ENCODE results near the gene SLF2. TPM values are rescaled to one million over a fixed set of nuclear protein-coding genes. Genes with fewer than 3 reads are reported as not detected.

The SLF2 gene
- total and polyA plus RNA-seq, 2 of the 8 experiments (the other 6 are each of a cell fraction or from before 2014, with no cell fraction given), result 5.5 to 20.9 TPM

DNA sequence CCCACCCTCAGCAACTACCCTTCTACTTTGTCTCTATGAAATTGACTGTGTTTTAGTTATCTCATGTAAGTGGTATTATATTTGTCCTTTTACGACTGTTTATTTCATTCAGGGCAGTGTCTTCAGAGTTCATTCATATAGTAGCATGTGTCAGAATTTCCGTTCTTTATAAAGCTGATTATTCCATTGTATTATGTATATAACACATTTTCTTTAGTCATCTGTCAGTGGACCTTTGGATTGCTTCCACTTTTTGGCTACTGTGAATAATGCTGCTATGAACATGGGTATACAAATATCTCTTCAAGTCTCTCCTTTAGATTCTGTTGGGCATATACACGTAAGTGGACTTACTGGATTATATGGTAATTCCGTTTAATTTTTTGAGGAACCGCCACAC lies 14.5 kb downstream of the SLF2 start:
- H4K91ac ChIP-seq (replicated peaks; ENCODE audit: insufficient read length, low read length), result no peak overlapping the region
- H3K9me3 ChIP-seq (ENCODE audit: insufficient read depth in 2 of 2, low read depth in 1 of 2, low read length in 1 of 2), result no peaks in the 10 kb centered on the region
- H3K4me3 ChIP-seq (ENCODE audit: extremely low read depth in 1 of 4, insufficient read depth in 2 of 4, low read depth in 3 of 4, low read length in 4 of 4), result no peak overlapping the region
- no peaks in the 10 kb centered on the region for H3K79me1 ChIP-seq (ENCODE audit: low read depth, low read length)
- H3K27ac ChIP-seq (ENCODE audit: low read depth, low read length), result no peak overlapping the region
- WGBS, 2 experiments (ENCODE audit: extremely low coverage in 1 of 2, insufficient coverage in 1 of 2, insufficient read length in 1 of 2, insufficient replicate concordance in 2 of 2, low coverage in 1 of 2, low lambda C conversion rate in 2 of 2, missing lambda C conversion rate in 1 of 2), result 92% methylated on average over 5 of the region's 5 CpGs; no CpG with 5 or more reads in 1 of the 2 experiments
- no peak overlapping the region for H2BK5ac ChIP-seq (ENCODE audit: low read depth, low read length)
- peaks cover 1% of the 10 kb centered on the region; the same call in 1 of the 2 replicates for H3K23me2 ChIP-seq (ENCODE audit: low read depth, low read length)
- no peaks in the 10 kb centered on the region for H3K79me2 ChIP-seq (ENCODE audit: control insufficient read depth in 1 of 2, insufficient read depth in 2 of 2, low read length in 2 of 2)
- H2AFZ ChIP-seq (ENCODE audit: low read length), result no peak overlapping the region
- peaks cover 0 to 1% of the 10 kb centered on the region in 2 experiments for H4K20me1 ChIP-seq (replicated peaks in 1 of 2; ENCODE audit: control insufficient read depth in 1 of 2, insufficient read depth in 2 of 2, low read length in 2 of 2)
- H3K9ac ChIP-seq (replicated peaks in 1 of 4; ENCODE audit: extremely low read depth in 1 of 4, low read depth in 3 of 4, low read length in 3 of 4), result no peak overlapping the region
- H3K4me1 ChIP-seq (replicated peaks in 1 of 4; ENCODE audit: control insufficient read depth in 3 of 4, insufficient read depth in 4 of 4, low read length in 3 of 4), result no peaks in the 10 kb centered on the region
- DNase-seq (ENCODE audit: low read depth in 1 of 2, low spot score in 2 of 2) (no peak), FAIRE-seq (no peak)
- no peak overlapping the region for H3K4ac ChIP-seq (replicated peaks; ENCODE audit: insufficient read length, low read depth, low read length)
- H2BK20ac ChIP-seq (ENCODE audit: low read length), result no peak overlapping the region
- CTCF ChIA-PET (ENCODE audit: partially characterized antibody), result interaction anchor here (1.8 kb wide), 1 partner anchor 87 kb away, joined by 6 read pairs; no protein-coding TSS in a partner anchor
- H2BK120ac ChIP-seq (replicated peaks; ENCODE audit: low read depth, low read length), result no peak overlapping the region
- no peak overlapping the region for H3K23ac ChIP-seq (ENCODE audit: insufficient read length)
- no peaks in the 10 kb centered on the region for H3K27me3 ChIP-seq (replicated peaks in 1 of 4; ENCODE audit: control insufficient read depth in 3 of 4, extremely low read depth in 1 of 4, insufficient read depth in 3 of 4, low read length in 3 of 4)
- H2AK5ac ChIP-seq (ENCODE audit: low read depth, low read length), result no peak overlapping the region
- H3K18ac ChIP-seq (ENCODE audit: extremely low read depth, low read length), result no peak overlapping the region
- no peak overlapping the region for H4K5ac ChIP-seq (ENCODE audit: insufficient read length, low read depth, low read length)
- H3K36me3 ChIP-seq (ENCODE audit: control insufficient read depth in 2 of 4, insufficient read depth in 4 of 4, low read length in 3 of 4), result peaks cover 14 to 76% (median 32%) of the 10 kb centered on the region in 4 experiments
- no peak overlapping the region for H3K56ac ChIP-seq (replicated peaks; ENCODE audit: insufficient read length, low read depth, low read length)
- H4K8ac ChIP-seq (ENCODE audit: extremely low read depth, insufficient read depth, low read length), result no peak overlapping the region
- H2BK12ac ChIP-seq (ENCODE audit: low read depth, low read length), result no peak overlapping the region
- POLR2A ChIA-PET (ENCODE audit: partially characterized antibody), result no interaction called here
- H2BK15ac ChIP-seq (ENCODE audit: low read length), result no peak overlapping the region
- no peak overlapping the region for H3K14ac ChIP-seq (ENCODE audit: insufficient read length)
- H3K4me2 ChIP-seq (ENCODE audit: insufficient read depth in 1 of 2, low read depth in 2 of 2, low read length in 2 of 2), result no peak overlapping the region
- no peak for TF ChIP-seq POU5F1 (IDR thresholded peaks at IDR 0.05; ENCODE audit: low read depth, low read length)
- no peak for TF ChIP-seq CHD1 (IDR thresholded peaks at IDR 0.05; ENCODE audit: low read depth, low read length)
- no peak for TF ChIP-seq RBBP5 (IDR thresholded peaks at IDR 0.05; ENCODE audit: borderline replicate concordance, low read depth, low read length)
- TF ChIP-seq SUZ12 (IDR thresholded peaks at IDR 0.05; ENCODE audit: low read length), result no peak
- no peak for TF ChIP-seq CBX8 (IDR thresholded peaks at IDR 0.05; ENCODE audit: borderline replicate concordance, low read depth, low read length)
- no peak for TF ChIP-seq SRF (IDR thresholded peaks at IDR 0.05; ENCODE audit: low read depth, low read length)
- TF ChIP-seq EP300 (IDR thresholded peaks at IDR 0.05; ENCODE audit: borderline replicate concordance in 1 of 2, low read depth in 2 of 2, low read length in 2 of 2), result no peak
- TF ChIP-seq SP1 (IDR thresholded peaks at IDR 0.05; ENCODE audit: low read depth, low read length), result no peak
- no peak for TF ChIP-seq HDAC6 (IDR thresholded peaks at IDR 0.05; ENCODE audit: low read depth, low read length)
- TF ChIP-seq SP2 (IDR thresholded peaks at IDR 0.05; ENCODE audit: low read length), result no peak
- TF ChIP-seq CTBP2 (IDR thresholded peaks at IDR 0.05; ENCODE audit: borderline replicate concordance, insufficient read depth, insufficient read length, low read length), result no peak
- no peak for TF ChIP-seq TCF12 (IDR thresholded peaks at IDR 0.05; ENCODE audit: low read depth, low read length)
- no peak for TF ChIP-seq RXRA (IDR thresholded peaks at IDR 0.05; ENCODE audit: insufficient read depth, low read depth, low read length)
- TF ChIP-seq TAF1 (IDR thresholded peaks at IDR 0.05; ENCODE audit: low read depth, low read length), result no peak
- TF ChIP-seq, protein P1, sequence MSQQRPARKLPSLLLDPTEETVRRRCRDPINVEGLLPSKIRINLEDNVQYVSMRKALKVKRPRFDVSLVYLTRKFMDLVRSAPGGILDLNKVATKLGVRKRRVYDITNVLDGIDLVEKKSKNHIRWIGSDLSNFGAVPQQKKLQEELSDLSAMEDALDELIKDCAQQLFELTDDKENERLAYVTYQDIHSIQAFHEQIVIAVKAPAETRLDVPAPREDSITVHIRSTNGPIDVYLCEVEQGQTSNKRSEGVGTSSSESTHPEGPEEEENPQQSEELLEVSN (IDR thresholded peaks at IDR 0.05), result no peak
